GM18868 (cell line): ENCODE measurements around the gene TANGO2.

Experiments
- ATAC-seq: cut with Tn5 transposase; IDR thresholded peaks from one replicate; pipeline ENCODE4 v1.9.1; 2021; ENCODE audit warnings: mild to moderate bottlenecking, moderate library complexity; ENCODE audit not compliant: unreplicated experiment

The TANGO2 gene

GRCh38 chr22:20011123-20011992 lies 9.6 kb upstream of the TANGO2 start:
- ATAC-seq = no peak

- ATAC-seq = no peak
Observed at GRCh38 chr22:20011993-20012740, 8.7 kb upstream of the TANGO2 start.

- no peak for ATAC-seq
Observed at GRCh38 chr22:20012741-20013331, 8.1 kb upstream of the TANGO2 start.

GRCh38 chr22:20013382-20013871 lies 7.5 kb upstream of the TANGO2 start:
- ATAC-seq = no peak

- ATAC-seq = no peak
Observed at GRCh38 chr22:20014526-20015186, 6.3 kb upstream of the TANGO2 start.

- no peak for ATAC-seq
Observed at GRCh38 chr22:20015187-20015625, 5.7 kb upstream of the TANGO2 start.

- no peak for ATAC-seq
Observed at GRCh38 chr22:20015971-20016733, 4.8 kb upstream of the TANGO2 start.

GRCh38 chr22:20016734-20017621 lies 3.9 kb upstream of the TANGO2 start, which contains the start of gene ARVCF:
ARVCF (minus strand) TSS chr22:20016823; CDS start chr22:19990794, 26,029 bp downstream.
- peak; percentile 60 for ATAC-seq

- ATAC-seq = no peak
Observed at GRCh38 chr22:20017622-20017958, 3.3 kb upstream of the TANGO2 start.

GRCh38 chr22:20018001-20018400 lies 2.9 kb upstream of the TANGO2 start:
- ATAC-seq = no peak

GRCh38 chr22:20019661-20020532 lies 1.0 kb upstream of the TANGO2 start:
- no peak for ATAC-seq

GRCh38 chr22:20021196-20022181 lies 579 bp downstream of the TANGO2 start:
- ATAC-seq = no peak

- ATAC-seq = no peak
Observed at GRCh38 chr22:20022231-20022977, 1.5 kb downstream of the TANGO2 start.

- no peak for ATAC-seq
Observed at GRCh38 chr22:20022978-20023613, 2.2 kb downstream of the TANGO2 start.

GRCh38 chr22:20024225-20024624 lies 3.3 kb downstream of the TANGO2 start:
- no peak for ATAC-seq
